GM12878 (cell line): Measurements from ENCODE around the gene FDX2. TPM values are rescaled to one million over a fixed set of nuclear protein-coding genes. Genes with fewer than 3 reads are reported as not detected.

Source experiments
- ATAC-seq: fragments of 200-7000 bp; cut with Tn5 transposase; 3 replicates; pipeline ENCODE4 v1.9.1; 2020; ENCODE audit warnings: mild to moderate bottlenecking, moderate library complexity
- BruUV-seq: library from RNA; stranded (reverse); fragments of 400-500 nt; replicated peaks from 2 replicates; lab custom pipeline; 2021; lab: Mats Ljungman, UMichigan
- CTCF ChIA-PET: fragments of 300-600 bp; sonication (Branson Sonifier 250); formaldehyde crosslinking; extraction: SDS; loops from one replicate; lab custom pipeline; 2021; ENCODE audit warnings: inconsistent platforms; lab: Yijun Ruan, JAX
- POLR2A ChIA-PET: fragments of 350-600 bp; formaldehyde crosslinking; extraction: SDS; loops from one replicate; lab custom pipeline; 2021; ENCODE audit warnings: inconsistent platforms; lab: Charles Lee
- RAD21 ChIA-PET: fragments of 300-600 bp; sonication (Branson Sonifier 250); formaldehyde crosslinking; loops from one replicate; lab custom pipeline; 2023; ENCODE audit warnings: antibody characterized with exemption; ENCODE audit not compliant: unreplicated experiment; lab: Charles Lee
- SMC1A ChIA-PET: fragments of 300-600 bp; sonication (Branson Sonifier 250); formaldehyde crosslinking; loops from one replicate; lab custom pipeline; 2023; ENCODE audit not compliant: unreplicated experiment, uncharacterized antibody; lab: Charles Lee
- DNase-seq: peaks from one replicate; pipeline ENCODE4 v3.0.0-alpha.2; 2011; ENCODE audit warnings: low read depth, low spot score
- FAIRE-seq: peaks from 3 replicates; lab custom pipeline; 2011; peaks lifted over from hg19 to GRCh38; lab: Jason Lieb, UNC
- H2AFZ ChIP-seq: 2 replicates; pipeline ENCODE4 v1.6.0; 2011; ENCODE audit warnings: low read depth, low read length, control low read depth; ENCODE audit not compliant: control insufficient read depth
- H3K27ac ChIP-seq: 2 replicates; pipeline ENCODE4 v1.5.1; 2011; ENCODE audit warnings: control low read depth; ENCODE audit not compliant: control insufficient read depth, insufficient read depth
- H3K27me3 ChIP-seq, 2 experiments: replicated peaks in 1 of 2; 2 replicates each; pipeline versions ENCODE4 v1.6.0 to v1.6.1; 2011; ENCODE audit warnings: low read length in 1 of 2; ENCODE audit not compliant: control insufficient read depth in 2 of 2, insufficient read depth in 2 of 2
- H3K36me3 ChIP-seq, 2 experiments: 2 replicates each; pipeline ENCODE4 v1.5.1; 2011; ENCODE audit warnings: low read length in 1 of 2; ENCODE audit not compliant: control insufficient read depth in 2 of 2, insufficient read depth in 2 of 2
- H3K4me1 ChIP-seq: 2 replicates; pipeline ENCODE4 v1.6.1; 2011; ENCODE audit warnings: mild to moderate bottlenecking, low read length, moderate library complexity, mixed read lengths; ENCODE audit not compliant: control insufficient read depth, insufficient read depth
- H3K4me2 ChIP-seq: 2 replicates; pipeline ENCODE4 v1.6.0; 2011; ENCODE audit warnings: control low read depth; ENCODE audit not compliant: control insufficient read depth, insufficient read depth
- H3K4me3 ChIP-seq: fragments of 200-600 bp; sonication (generic); 2 replicates; pipeline ENCODE4 v1.5.1; 2016
- H3K79me2 ChIP-seq: 2 replicates; pipeline ENCODE4 v1.6.0; 2011; ENCODE audit warnings: low read length; ENCODE audit not compliant: control insufficient read depth, insufficient read depth
- H3K9ac ChIP-seq: 2 replicates; pipeline ENCODE4 v1.8.0; 2011; ENCODE audit warnings: low read length, control low read depth, mixed read lengths; ENCODE audit not compliant: control insufficient read depth, insufficient read depth
- H3K9me3 ChIP-seq: replicated peaks from 3 replicates; pipeline ENCODE4 v1.5.1; 2011; ENCODE audit warnings: mild to moderate bottlenecking, low read length; ENCODE audit not compliant: control insufficient read depth, insufficient read depth
- H4K20me1 ChIP-seq: 2 replicates; pipeline ENCODE4 v1.6.0; 2011; ENCODE audit not compliant: control insufficient read depth, insufficient read depth
- ATF3 ChIP-seq: IDR thresholded peaks from 2 replicates; pipeline ENCODE4 v1.6.1; 2011; ENCODE audit warnings: low read depth, mild to moderate bottlenecking, low read length, moderate library complexity, borderline replicate concordance; ENCODE audit errors: extremely low read depth
- BCLAF1 ChIP-seq: fragments of 450-650 bp; IDR thresholded peaks from 2 replicates; pipeline ENCODE4 v1.6.1; 2017; ENCODE audit warnings: antibody characterized with exemption, mild to moderate bottlenecking, moderate library complexity
- BHLHE40 ChIP-seq, 2 experiments: fragments of 450-650 bp in 1 of 2; IDR thresholded peaks; 2 replicates each; pipeline ENCODE4 v1.6.1; 2011 to 2017; ENCODE audit warnings: low read depth in 2 of 2, borderline replicate concordance in 1 of 2, improper control_type of control experiment in 1 of 2, low read length in 1 of 2, mild to moderate bottlenecking in 1 of 2
- CHD2 ChIP-seq: IDR thresholded peaks from 2 replicates; pipeline ENCODE4 v1.6.1; 2011; ENCODE audit warnings: low read depth, low read length, improper control_type of control experiment, borderline replicate concordance
- ELK1 ChIP-seq: IDR thresholded peaks from 2 replicates; pipeline ENCODE4 v1.6.1; 2012; ENCODE audit warnings: low read depth, low read length, improper control_type of control experiment
- MEF2A ChIP-seq: IDR thresholded peaks from 2 replicates; pipeline ENCODE4 v1.6.1; 2011; ENCODE audit warnings: low read depth, mild to moderate bottlenecking, low read length, moderate library complexity; ENCODE audit not compliant: insufficient read depth
- MEF2B ChIP-seq: fragments of 450-650 bp; IDR thresholded peaks from 2 replicates; pipeline ENCODE4 v1.6.1; 2018; ENCODE audit warnings: mild to moderate bottlenecking, moderate library complexity; ENCODE audit not compliant: partially characterized antibody, poor library complexity, severe bottlenecking
- PML ChIP-seq: IDR thresholded peaks from 2 replicates; pipeline ENCODE4 v1.6.1; 2012; ENCODE audit warnings: low read length, inconsistent platforms
- POLR2AphosphoS5 ChIP-seq: IDR thresholded peaks from 2 replicates; pipeline ENCODE4 v1.6.1; 2011; ENCODE audit warnings: mild to moderate bottlenecking, low read length, inconsistent platforms
- RAD21 ChIP-seq: IDR thresholded peaks from 2 replicates; pipeline ENCODE4 v1.6.1; 2011; ENCODE audit warnings: mild to moderate bottlenecking, low read depth, low read length, moderate library complexity; ENCODE audit not compliant: insufficient read depth
- RELB ChIP-seq: fragments of 450-650 bp; IDR thresholded peaks from 2 replicates; pipeline ENCODE4 v1.6.1; 2017; ENCODE audit warnings: low read depth, mild to moderate bottlenecking, moderate library complexity
- SRF ChIP-seq, 2 experiments: IDR thresholded peaks; 2 replicates each; pipeline ENCODE4 v1.6.1; 2011; ENCODE audit warnings: low read depth in 2 of 2, low read length in 2 of 2, mild to moderate bottlenecking in 1 of 2, moderate library complexity in 1 of 2
- WRNIP1 ChIP-seq: IDR thresholded peaks from 2 replicates; pipeline ENCODE4 v1.6.1; 2011; ENCODE audit warnings: low read depth, low read length, improper control_type of control experiment, borderline replicate concordance
- ZNF217 ChIP-seq: fragments of 450-650 bp; IDR thresholded peaks from 2 replicates; pipeline ENCODE4 v1.6.1; 2017; ENCODE audit warnings: antibody characterized with exemption, mild to moderate bottlenecking
- ZNF274 ChIP-seq: IDR thresholded peaks from one replicate; pipeline ENCODE4 v1.8.0; 2011; ENCODE audit not compliant: insufficient read length, insufficient read depth
- WGBS: methylation state at CpG from one replicate; pipeline ENCODE4 v1.1.6; 2016; ENCODE audit warnings: low lambda C conversion rate; ENCODE audit not compliant: insufficient replicate concordance, insufficient coverage; ENCODE audit errors: missing lambda C conversion rate; 5-methylcytosine and 5-hydroxymethylcytosine counted together
- in situ Hi-C: fragments of 300-500 bp; cut with MboI; formaldehyde crosslinking; loops from 9 replicates; pipeline ENCODE4 v1.14.3; 2018; ENCODE audit warnings: mixed read lengths
- intact Hi-C: fragments of 100-400 bp; cut with micrococcal nuclease; formaldehyde crosslinking; loops from one replicate; pipeline ENCODE4 v1.14.2; 2022; ENCODE audit not compliant: unreplicated experiment
- polyA plus RNA-seq, 11 experiments: library from polyadenylated mRNA; depleted of rRNA in 4 of 11; unstranded in 6 of 11; stranded (reverse) in 5 of 11; fragments of >200 nt; fragmentation: Nextera tagmentation in 4 of 11; fragmentation: Illumina TruSeq in 1 of 11; extraction: Ambion mirVana in 4 of 11; extraction: Trizol in 1 of 11; gene quantifications; 1 replicate in 1 of 11; 2 replicates in 10 of 11; pipeline versions ENCODE4 v1.2.1 to v1.2.3, GENCODE V29; 2011 to 2016; ENCODE audit warnings: inconsistent platforms in 2 of 11, missing spikeins in 2 of 11, low read depth in 1 of 11
- total RNA-seq, 4 experiments: library from RNA; depleted of rRNA in 3 of 4; stranded (reverse); fragments of >200 nt in 3 of 4; fragmentation: Illumina TruSeq in 1 of 4; extraction: Trizol in 1 of 4; gene quantifications; 2 replicates each; pipeline versions ENCODE4 v1.2.1 to v1.2.3, GENCODE V29; 2013 to 2021

Gene FDX2
- total and polyA plus RNA-seq, 10 of the 15 experiments (the other 5 are each of a cell fraction or from before 2014, with no cell fraction given) = 1.4 to 50.4 (median 24.7) TPM

- FAIRE-seq = no peak
- Histone ChIP-seq H3K79me2 (no peaks in the 10 kb centered on the region; the same call in 1 of the 2 replicates), H3K4me1 (no peaks in the 10 kb centered on the region), H3K9me3 (no peaks in the 10 kb centered on the region), H2AFZ (no peak overlapping the region), H4K20me1 (no peaks in the 10 kb centered on the region; the same call in 1 of the 2 replicates), H3K27me3 (no peaks in the 10 kb centered on the region), H3K4me3 (no peak overlapping the region), H3K4me2 (no peak overlapping the region), H3K9ac (no peak overlapping the region), H3K27ac (no peak overlapping the region), H3K36me3 (peaks cover 24 to 48% of the 10 kb centered on the region in 2 experiments)
- SMC1A ChIA-PET = no interaction called here
- POLR2A ChIA-PET = interaction anchor here (0.5 kb wide), 2 partner anchors 88 to 143 kb away, joined by 4 read pairs; no protein-coding TSS in a partner anchor
- intact Hi-C loops = no loop called here
- CTCF ChIA-PET = interaction anchor here (0.7 kb wide), 1 partner anchor 502 kb away, joined by 3 read pairs; no protein-coding TSS in a partner anchor
- BruUV-seq = no TSS peak
- RAD21 ChIA-PET = interaction anchor here (0.6 kb wide), 1 partner anchor 13 kb away, joined by 3 read pairs; no protein-coding TSS in a partner anchor
- WGBS = 98% methylated on average over 18 of the region's 18 CpGs
- in situ Hi-C loops = no loop called here
- no peak for DNase-seq
- ATAC-seq = no peak
- TF ChIP-seq MEF2B (no peak), CHD2 (no peak), BCLAF1 (no peak), ELK1 (no peak), MEF2A (no peak), RELB (no peak), RAD21 (no peak), POLR2AphosphoS5 (no peak), WRNIP1 (no peak), BHLHE40 (IDR thresholded peaks at IDR 0.05; ENCODE audit: borderline replicate concordance in 1 of 2, low read depth in 2 of 2, low read length in 1 of 2) (no peak), PML (no peak), ATF3 (no peak), ZNF217 (no peak), ZNF274 (no peak), SRF (IDR thresholded peaks at IDR 0.05; ENCODE audit: low read depth in 2 of 2, low read length in 2 of 2) (no peak)
These were observed 46.4 kb upstream of the FDX2 start for GRCh38 chr19:10362259-10362658.
